Left renal pelvis (tissue), 4 donors: Measurements from ENCODE around the gene TARS2. TPM values are rescaled to one million over a fixed set of nuclear protein-coding genes. Genes with fewer than 3 reads are reported as not detected.

Experiments used
- DNase-seq, 4 donors: peaks; one replicate each; pipeline ENCODE4 v3.0.0-alpha.2; 2013; ENCODE audit warnings: low read depth in 4 of 4, low spot score in 3 of 4
- polyA plus RNA-seq, 4 donors: library from polyadenylated mRNA; unstranded; fragments of 120-200 nt; gene quantifications; one replicate each; pipeline ENCODE4 v1.2.1, GENCODE V29; 2013; ENCODE audit not compliant: insufficient read length in 4 of 4

The TARS2 gene
- polyA plus RNA-seq, 4 donors: 15.0 to 36.0 (median 22.8) TPM

DNA sequence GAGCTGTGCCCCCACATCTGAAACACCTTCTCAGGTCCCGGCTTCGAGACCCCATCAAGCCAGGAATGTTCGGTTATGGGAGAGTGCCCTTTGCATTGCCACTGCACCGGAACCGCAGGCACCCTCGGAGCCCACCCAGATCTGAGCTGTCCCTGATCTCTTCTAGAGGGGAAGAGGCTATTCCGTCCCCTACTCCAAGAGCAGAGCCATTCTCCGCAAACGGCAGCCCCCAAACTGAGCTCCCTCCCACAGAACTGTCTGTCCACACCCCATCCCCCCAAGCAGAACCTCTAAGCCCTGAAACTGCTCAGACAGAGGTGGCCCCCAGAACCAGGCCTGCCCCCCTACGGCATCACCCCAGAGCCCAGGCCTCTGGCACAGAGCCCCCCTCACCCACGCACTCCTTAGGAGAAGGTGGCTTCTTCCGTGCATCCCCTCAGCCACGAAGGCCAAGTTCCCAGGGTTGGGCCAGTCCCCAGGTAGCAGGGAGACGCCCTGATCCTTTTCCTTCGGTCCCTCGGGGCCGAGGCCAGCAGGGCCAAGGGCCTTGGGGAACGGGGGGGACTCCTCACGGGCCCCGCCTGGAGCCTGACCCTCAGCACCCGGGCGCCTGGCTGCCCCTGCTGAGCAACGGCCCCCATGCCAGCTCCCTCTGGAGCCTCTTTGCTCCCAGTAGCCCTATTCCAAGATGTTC lies 66.3 kb downstream of the TARS2 start:
- DNase-seq: no peak

DNA sequence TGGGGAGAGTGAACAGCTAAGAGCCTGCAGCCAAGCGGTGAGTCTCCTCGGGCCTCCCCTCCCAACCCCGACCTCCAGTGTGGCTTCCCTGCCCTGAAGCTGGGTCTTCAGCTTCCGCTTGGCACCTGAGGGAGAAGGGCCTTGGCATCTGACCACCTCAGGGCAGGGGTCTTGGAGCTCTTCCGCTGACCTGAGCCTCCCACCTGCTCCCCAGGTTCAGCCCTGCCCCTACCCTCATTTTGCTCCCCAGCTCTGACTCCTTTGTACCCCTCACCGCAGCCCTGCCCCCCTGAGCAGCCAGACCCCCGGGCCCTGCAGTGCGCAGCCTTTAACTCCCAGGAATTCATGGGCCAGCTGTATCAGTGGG lies 66.8 kb downstream of the TARS2 start:
- DNase-seq: no peak

DNA sequence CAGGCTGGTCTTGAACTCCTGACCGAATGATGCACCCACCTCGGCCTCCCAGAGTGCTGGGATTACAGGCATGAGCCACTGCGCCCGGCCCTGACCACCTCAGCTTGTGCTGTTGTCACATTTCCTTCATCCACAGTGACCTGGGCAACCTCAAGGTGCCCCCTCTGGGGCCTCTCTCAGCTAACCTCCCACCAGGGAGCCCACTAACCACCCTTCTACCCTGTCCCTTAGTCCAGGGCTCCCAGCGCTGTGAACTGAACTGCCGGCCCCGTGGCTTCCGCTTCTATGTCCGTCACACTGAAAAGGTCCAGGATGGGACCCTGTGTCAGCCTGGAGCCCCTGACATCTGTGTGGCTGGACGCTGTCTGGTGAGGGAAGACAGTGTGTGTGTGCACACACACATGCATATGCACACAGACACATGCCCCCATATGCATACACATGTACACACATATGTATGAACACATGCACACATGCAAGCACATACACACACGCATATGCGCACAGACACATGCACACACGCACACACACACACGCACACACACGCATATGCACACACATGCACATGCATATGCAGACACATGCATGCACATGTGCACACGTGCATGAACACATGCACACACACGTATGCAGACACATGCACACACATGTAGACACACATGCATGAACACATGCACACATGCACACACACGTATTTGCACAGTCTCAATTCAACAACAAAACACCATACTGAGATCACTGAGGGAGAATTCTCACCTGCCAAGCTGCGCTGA lies 68.2 kb downstream of the TARS2 start:
- no peak for DNase-seq

DNA sequence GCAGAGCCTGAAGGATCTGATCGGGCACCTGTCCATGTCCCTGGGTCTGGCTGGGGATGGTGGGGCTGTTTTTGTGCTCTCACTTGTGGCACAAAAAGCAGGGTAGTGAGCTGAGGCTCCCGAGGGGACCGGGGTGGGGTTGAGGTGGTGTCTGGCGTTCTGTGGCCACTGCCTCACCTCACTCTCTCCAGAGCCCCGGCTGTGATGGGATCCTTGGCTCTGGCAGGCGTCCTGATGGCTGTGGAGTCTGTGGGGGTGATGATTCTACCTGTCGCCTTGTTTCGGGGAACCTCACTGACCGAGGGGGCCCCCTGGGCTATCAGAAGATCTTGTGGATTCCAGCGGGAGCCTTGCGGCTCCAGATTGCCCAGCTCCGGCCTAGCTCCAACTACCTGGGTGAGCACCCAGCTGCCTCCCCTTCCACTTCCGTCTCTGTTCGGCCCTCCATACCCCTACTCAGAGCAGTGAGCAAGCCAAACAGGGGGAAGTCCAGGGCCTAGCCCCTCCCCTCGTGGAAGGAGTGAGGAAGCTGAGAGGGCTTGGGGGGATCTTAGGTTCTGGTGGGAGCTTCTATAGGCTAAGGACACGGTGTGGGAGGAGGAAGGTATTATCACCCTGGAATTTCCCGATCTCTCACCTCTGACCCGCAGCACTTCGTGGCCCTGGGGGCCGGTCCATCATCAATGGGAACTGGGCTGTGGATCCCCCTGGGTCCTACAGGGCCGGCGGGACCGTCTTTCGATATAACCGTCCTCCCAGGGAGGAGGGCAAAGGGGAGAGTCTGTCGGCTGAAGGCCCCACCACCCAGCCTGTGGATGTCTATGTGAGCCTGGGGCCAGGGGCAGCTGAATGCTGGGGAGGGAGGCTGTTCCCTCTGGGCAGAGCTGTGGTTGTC lies 69.0 kb downstream of the TARS2 start:
- DNase-seq: no peak

DNA sequence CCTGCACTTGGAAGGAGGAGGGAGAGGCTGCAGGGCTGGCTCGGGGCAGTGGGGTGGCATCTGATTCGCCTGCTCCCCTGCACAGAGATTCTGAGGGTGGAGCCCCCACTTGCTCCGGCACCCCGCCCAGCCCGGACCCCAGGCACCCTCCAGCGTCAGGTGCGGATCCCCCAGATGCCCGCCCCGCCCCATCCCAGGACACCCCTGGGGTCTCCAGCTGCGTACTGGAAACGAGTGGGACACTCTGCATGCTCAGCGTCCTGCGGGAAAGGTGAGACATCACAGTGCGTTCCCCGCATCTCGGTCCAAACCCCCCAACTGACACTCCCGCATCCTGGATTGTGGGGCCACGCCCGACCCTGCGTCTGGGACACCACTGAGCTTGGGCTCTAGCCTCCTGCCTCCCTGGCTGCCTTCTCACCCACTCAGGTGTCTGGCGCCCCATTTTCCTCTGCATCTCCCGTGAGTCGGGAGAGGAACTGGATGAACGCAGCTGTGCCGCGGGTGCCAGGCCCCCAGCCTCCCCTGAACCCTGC lies 69.9 kb downstream of the TARS2 start:
- DNase-seq: no peak

Other genes with a start within 250 kb of the TARS2 start
- gene CA14, start 229.6 kb upstream of the TARS2 start, polyA plus RNA-seq: 1 to 10 TPM; 3.3 to 8.5 (median 5.8) TPM
- 100 to 1,000 TPM; 165 to 195 (median 178) TPM for gene APH1A, start 218.4 kb upstream of the TARS2 start, polyA plus RNA-seq
- 10 to 100 TPM; 40.9 to 74.0 (median 51.7) TPM for gene C1orf54, start 214.6 kb upstream of the TARS2 start, polyA plus RNA-seq
- 1 to 10 TPM; 7.0 to 9.8 (median 7.8) TPM for gene CIART, start 204.9 kb upstream of the TARS2 start, polyA plus RNA-seq
- gene MRPS21, start 193.6 kb upstream of the TARS2 start, polyA plus RNA-seq: 10 to 100 TPM; 50.9 to 80.5 (median 67.9) TPM
- 100 to 1,000 TPM in 1 of 4 donors, 10 to 100 TPM in 3; 60.2 to 112 (median 72.7) TPM for gene PRPF3, start 165.9 kb upstream of the TARS2 start, polyA plus RNA-seq
- gene RPRD2, start 123.3 kb upstream of the TARS2 start, polyA plus RNA-seq: 10 to 100 TPM; 38.9 to 56.3 (median 52.0) TPM
- gene ECM1, start 20.7 kb downstream of the TARS2 start, polyA plus RNA-seq: 10 to 100 TPM in 3 of 4 donors, 1 to 10 TPM in 1; 6.3 to 16.0 (median 12.6) TPM
- gene FALEC, start 28.3 kb downstream of the TARS2 start, polyA plus RNA-seq: 1 to 10 TPM in 1 of 4 donors, under 1 TPM in 3; 0.43 to 1.1 (median 0.49) TPM
- 100 to 1,000 TPM in 1 of 4 donors, 10 to 100 TPM in 3; 16.2 to 156 (median 20.4) TPM for gene ADAMTSL4, start 62.0 kb downstream of the TARS2 start, polyA plus RNA-seq
- gene MCL1, start 92.2 kb downstream of the TARS2 start, polyA plus RNA-seq: 100 to 1,000 TPM; 156 to 449 (median 178) TPM
- gene ENSA, start 142.2 kb downstream of the TARS2 start, polyA plus RNA-seq: 100 to 1,000 TPM; 172 to 241 (median 222) TPM
- 10 to 100 TPM; 30.4 to 43.7 (median 40.7) TPM for gene GOLPH3L, start 209.7 kb downstream of the TARS2 start, polyA plus RNA-seq
- gene HORMAD1, start 233.5 kb downstream of the TARS2 start, polyA plus RNA-seq: under 1 TPM in 1 of 4 donors, not detected in 3; 0.21 TPM